HCT116 (cell line): Measurements from ENCODE around the gene HSPB7. TPM values are rescaled to one million over a fixed set of nuclear protein-coding genes. Genes with fewer than 3 reads are reported as not detected.

Experiments used
- ATAC-seq: fragments of 200-7000 bp; cut with Tn5 transposase; 2 replicates; pipeline ENCODE4 v1.9.1; 2020; ENCODE audit warnings: mild to moderate bottlenecking, moderate library complexity
- BruUV-seq: library from RNA; stranded (reverse); fragments of 400-500 nt; replicated peaks from 2 replicates; lab custom pipeline; 2021; lab: Mats Ljungman, UMichigan
- CTCF ChIA-PET: fragments of 300-600 bp; sonication (Branson Sonifier 250); formaldehyde crosslinking; loops from one replicate; lab custom pipeline; 2021; ENCODE audit warnings: antibody characterized with exemption; lab: Charles Lee
- POLR2A ChIA-PET: fragments of 300-600, 350-600 bp; sonication (Branson Sonifier 250); formaldehyde crosslinking; loops from one replicate; lab custom pipeline; 2021; ENCODE audit warnings: antibody characterized with exemption; lab: Charles Lee
- RAD21 ChIA-PET, 2 experiments: fragments of 300-600 bp; sonication (Branson Sonifier 250); formaldehyde crosslinking; loops; one replicate each; lab custom pipeline; 2023; ENCODE audit warnings: low total read pairs in 2 of 2; ENCODE audit not compliant: uncharacterized antibody in 2 of 2, unreplicated experiment in 2 of 2, low non-redundant PET in 1 of 2; lab: Charles Lee
- DNase-seq: peaks from one replicate; pipeline ENCODE4 v3.0.0-alpha.2; 2010; ENCODE audit warnings: low read depth, low spot score
- H2AFZ ChIP-seq: fragments of 200-600 bp; shearing (Covaris generic), sonication (generic); 2 replicates; pipeline ENCODE4 v1.6.1; 2017; ENCODE audit warnings: low read depth, mixed run types, mixed read lengths, antibody characterized with exemption, low read length; ENCODE audit not compliant: poor library complexity, severe bottlenecking
- H3K27ac ChIP-seq: 2 replicates; pipeline ENCODE4 v1.5.1; 2012; ENCODE audit warnings: low read depth, low read length
- H3K27me3 ChIP-seq: fragments of 200-600 bp; sonication (generic); 2 replicates; pipeline ENCODE4 v1.6.1; 2016; ENCODE audit warnings: mixed run types, low read length, mixed read lengths; ENCODE audit not compliant: insufficient read depth
- H3K36me3 ChIP-seq, 2 experiments: fragments of 200-500 bp in 1 of 2; fragments of 200-600 bp in 1 of 2; sonication (Bioruptor generic) in 1 of 2; sonication (generic) in 1 of 2; 2 replicates each; pipeline versions ENCODE4 v1.5.1 to v1.6.1; 2014 to 2016; ENCODE audit warnings: low read length in 2 of 2, inconsistent platforms in 1 of 2, mixed read lengths in 1 of 2, mixed run types in 1 of 2; ENCODE audit not compliant: insufficient read depth in 2 of 2, control insufficient read depth in 1 of 2
- H3K4me1 ChIP-seq, 2 experiments: fragments of 200-600 bp in 1 of 2; sonication (generic) in 1 of 2; 2 replicates each; pipeline versions ENCODE4 v1.5.1 to v1.6.1; 2012 to 2017; ENCODE audit warnings: low read length in 2 of 2, inconsistent platforms in 1 of 2, mild to moderate bottlenecking in 1 of 2, mixed read lengths in 1 of 2, mixed run types in 1 of 2, moderate library complexity in 1 of 2; ENCODE audit not compliant: insufficient read depth in 2 of 2, control insufficient read depth in 1 of 2
- H3K4me2 ChIP-seq: fragments of 200-600 bp; sonication (generic); 2 replicates; pipeline ENCODE4 v1.6.1; 2017; ENCODE audit warnings: mixed run types, low read length, mixed read lengths
- H3K4me3 ChIP-seq, 2 experiments: fragments of 200-600 bp in 1 of 2; sonication (generic) in 1 of 2; replicated peaks in 1 of 2; 2 replicates each; pipeline ENCODE4 v1.5.1; 2011 to 2016; ENCODE audit warnings: low read length in 2 of 2, control low read depth in 1 of 2, low read depth in 1 of 2, mild to moderate bottlenecking in 1 of 2, mixed read lengths in 1 of 2, mixed run types in 1 of 2
- H3K79me2 ChIP-seq: fragments of 200-600 bp; sonication (generic); 2 replicates; pipeline ENCODE4 v1.6.1; 2017; ENCODE audit warnings: mild to moderate bottlenecking, mixed run types, low read length, moderate library complexity, mixed read lengths; ENCODE audit not compliant: insufficient read depth
- H3K9ac ChIP-seq: fragments of 200-600 bp; sonication (generic); 2 replicates; pipeline ENCODE4 v1.6.1; 2016; ENCODE audit warnings: low read length, mixed read lengths
- H3K9me2 ChIP-seq: fragments of 200-600 bp; sonication (generic), shearing (Covaris generic); 2 replicates; pipeline ENCODE4 v1.6.1; 2017; ENCODE audit warnings: mixed run types, mild to moderate bottlenecking, moderate library complexity; ENCODE audit not compliant: insufficient read depth
- H3K9me3 ChIP-seq, 2 experiments: fragments of 200-500 bp in 1 of 2; fragments of 200-600 bp in 1 of 2; sonication (Bioruptor generic) in 1 of 2; sonication (generic) in 1 of 2; 2 replicates each; pipeline ENCODE4 v1.6.1; 2014 to 2017; ENCODE audit warnings: low read length in 2 of 2, mixed read lengths in 2 of 2, inconsistent platforms in 1 of 2, low read depth in 1 of 2, mild to moderate bottlenecking in 1 of 2, mixed run types in 1 of 2, moderate library complexity in 1 of 2; ENCODE audit not compliant: control insufficient read depth in 1 of 2, insufficient read depth in 1 of 2
- H4K20me1 ChIP-seq: fragments of 200-600 bp; sonication (generic), shearing (Covaris generic); 2 replicates; pipeline ENCODE4 v1.6.1; 2017; ENCODE audit warnings: mixed run types, mild to moderate bottlenecking, moderate library complexity; ENCODE audit not compliant: insufficient read depth
- ATF3 ChIP-seq: IDR thresholded peaks from 2 replicates; pipeline ENCODE4 v1.6.1; 2012
- CBX3 ChIP-seq: IDR thresholded peaks from 2 replicates; pipeline ENCODE4 v1.6.1; 2012; ENCODE audit warnings: low read depth
- CEBPB ChIP-seq: IDR thresholded peaks from 2 replicates; pipeline ENCODE4 v1.6.1; 2012; ENCODE audit warnings: low read depth
- EGR1 ChIP-seq: IDR thresholded peaks from 2 replicates; pipeline ENCODE4 v1.6.1; 2012; ENCODE audit warnings: low read depth
- ELF1 ChIP-seq: IDR thresholded peaks from 2 replicates; pipeline ENCODE4 v1.6.1; 2012; ENCODE audit warnings: low read depth, borderline replicate concordance
- EZH2 ChIP-seq: fragments of 200-600 bp; sonication (generic); IDR thresholded peaks from 2 replicates; pipeline ENCODE4 v1.6.1; 2017; ENCODE audit warnings: antibody characterized with exemption, mixed run types
- EZH2phosphoT487 ChIP-seq: fragments of 200-600 bp; IDR thresholded peaks from 2 replicates; pipeline ENCODE4 v1.6.1; 2018; ENCODE audit warnings: antibody characterized with exemption, borderline replicate concordance
- FOSL1 ChIP-seq: IDR thresholded peaks from 2 replicates; pipeline ENCODE4 v1.6.1; 2012; ENCODE audit warnings: low read depth
- POLR2A ChIP-seq: IDR thresholded peaks from 2 replicates; pipeline ENCODE4 v1.7.0; 2011; ENCODE audit warnings: borderline replicate concordance; ENCODE audit not compliant: insufficient read depth, insufficient read length; ENCODE audit errors: extremely low read depth
- POLR2AphosphoS5 ChIP-seq: IDR thresholded peaks from 2 replicates; pipeline ENCODE4 v1.6.1; 2011; ENCODE audit warnings: mild to moderate bottlenecking, low read depth, low read length, moderate library complexity
- RAD21 ChIP-seq: IDR thresholded peaks from 2 replicates; pipeline ENCODE4 v1.6.1; 2012; ENCODE audit warnings: low read depth, mild to moderate bottlenecking
- SP1 ChIP-seq: IDR thresholded peaks from 2 replicates; pipeline ENCODE4 v1.6.1; 2012; ENCODE audit warnings: low read depth
- SRF ChIP-seq: IDR thresholded peaks from 2 replicates; pipeline ENCODE4 v1.6.1; 2012; ENCODE audit warnings: low read depth
- TCF7L2 ChIP-seq: IDR thresholded peaks from 2 replicates; pipeline ENCODE4 v1.7.0; 2011; ENCODE audit warnings: borderline replicate concordance, inconsistent platforms; ENCODE audit not compliant: insufficient read depth, insufficient read length; ENCODE audit errors: extremely low read depth
- YY1 ChIP-seq: IDR thresholded peaks from 2 replicates; pipeline ENCODE4 v1.6.1; 2011; ENCODE audit warnings: low read length, low read depth, moderate library complexity, mild to moderate bottlenecking; ENCODE audit not compliant: insufficient replicate concordance; ENCODE audit errors: extremely low read depth
- ZFX ChIP-seq: fragments of 450-650 bp; IDR thresholded peaks from 2 replicates; pipeline ENCODE4 v1.6.1; 2017
- ZNF274 ChIP-seq: fragments of 200-500 bp; sonication (Bioruptor generic); IDR thresholded peaks from 2 replicates; pipeline ENCODE4 v1.6.1; 2014; ENCODE audit warnings: mild to moderate bottlenecking, low read depth, low read length, inconsistent platforms
- intact Hi-C: fragments of 100-400 bp; cut with micrococcal nuclease; formaldehyde crosslinking; loops from 2 replicates; pipeline ENCODE4 v1.10.0; 2022
- total RNA-seq: library from RNA; stranded (reverse); gene quantifications from one replicate; pipeline ENCODE4 v1.2.1, GENCODE V29; 2021; ENCODE audit not compliant: unreplicated experiment
- TF ChIP-seq, protein P1 (sequence below), 3 experiments: fragments of 200-600 bp in 1 of 3; sonication (generic) in 1 of 3; IDR thresholded peaks in 2 of 3; conservative IDR thresholded peaks in 1 of 3; 2 replicates each; pipeline ENCODE4 v1.5.1; 2012 to 2017; ENCODE audit warnings: low read depth in 2 of 3, low read length in 2 of 3, antibody characterized with exemption in 1 of 3, borderline replicate concordance in 1 of 3, control low read depth in 1 of 3, mild to moderate bottlenecking in 1 of 3, mixed read lengths in 1 of 3, mixed run types in 1 of 3, moderate library complexity in 1 of 3; ENCODE audit not compliant: insufficient read depth in 1 of 3
- TF ChIP-seq, protein P2 (sequence below): IDR thresholded peaks from 2 replicates; pipeline ENCODE4 v1.6.1; 2011; ENCODE audit warnings: mild to moderate bottlenecking, low read length, moderate library complexity; ENCODE audit not compliant: insufficient replicate concordance; ENCODE audit errors: extremely low read depth
- TF ChIP-seq, protein P3 (sequence below): IDR thresholded peaks from 2 replicates; pipeline ENCODE4 v1.6.1; 2012

HSPB7 gene
- total RNA-seq, 1 experiment from 2014 or later: 0.27 TPM

GRCh38 chr1:16023050-16023653 lies 5.3 kb upstream of the HSPB7 start:
- POLR2A ChIA-PET: no interaction called here
- Histone ChIP-seq H3K36me3 (no peaks in the 10 kb centered on the region), H3K9ac (no peak overlapping the region), H3K27me3 (no peaks in the 10 kb centered on the region), H3K27ac (no peak overlapping the region), H3K79me2 (no peaks in the 10 kb centered on the region), H3K9me2 (no peaks in the 10 kb centered on the region), H3K9me3 (no peaks in the 10 kb centered on the region), H3K4me1 (peaks cover 0 to 17% of the 10 kb centered on the region in 2 experiments; a peak in 3 of 4 replicates), H3K4me2 (no peak overlapping the region), H3K4me3 (no peak overlapping the region), H2AFZ (no peak overlapping the region), H4K20me1 (no peaks in the 10 kb centered on the region)
- RAD21 ChIA-PET: no interaction called here
- BruUV-seq: no TSS peak
- CTCF ChIA-PET: no interaction called here
- ATAC-seq: no peak
- no peak for DNase-seq
- TF ChIP-seq FOSL1 (no peak), POLR2AphosphoS5 (no peak), SRF (no peak), ZFX (no peak), ELF1 (no peak), ATF3 (no peak), CEBPB (no peak), CBX3 (no peak), EGR1 (no peak), EZH2phosphoT487 (no peak), EZH2 (no peak), TCF7L2 (no peak), RAD21 (no peak), YY1 (no peak), POLR2A (no peak), SP1 (no peak), ZNF274 (no peak)
- TF ChIP-seq, protein P1, sequence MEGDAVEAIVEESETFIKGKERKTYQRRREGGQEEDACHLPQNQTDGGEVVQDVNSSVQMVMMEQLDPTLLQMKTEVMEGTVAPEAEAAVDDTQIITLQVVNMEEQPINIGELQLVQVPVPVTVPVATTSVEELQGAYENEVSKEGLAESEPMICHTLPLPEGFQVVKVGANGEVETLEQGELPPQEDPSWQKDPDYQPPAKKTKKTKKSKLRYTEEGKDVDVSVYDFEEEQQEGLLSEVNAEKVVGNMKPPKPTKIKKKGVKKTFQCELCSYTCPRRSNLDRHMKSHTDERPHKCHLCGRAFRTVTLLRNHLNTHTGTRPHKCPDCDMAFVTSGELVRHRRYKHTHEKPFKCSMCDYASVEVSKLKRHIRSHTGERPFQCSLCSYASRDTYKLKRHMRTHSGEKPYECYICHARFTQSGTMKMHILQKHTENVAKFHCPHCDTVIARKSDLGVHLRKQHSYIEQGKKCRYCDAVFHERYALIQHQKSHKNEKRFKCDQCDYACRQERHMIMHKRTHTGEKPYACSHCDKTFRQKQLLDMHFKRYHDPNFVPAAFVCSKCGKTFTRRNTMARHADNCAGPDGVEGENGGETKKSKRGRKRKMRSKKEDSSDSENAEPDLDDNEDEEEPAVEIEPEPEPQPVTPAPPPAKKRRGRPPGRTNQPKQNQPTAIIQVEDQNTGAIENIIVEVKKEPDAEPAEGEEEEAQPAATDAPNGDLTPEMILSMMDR (IDR thresholded peaks at IDR 0.05 in 2 of 3, conservative IDR thresholded peaks at IDR 0.05 in 1 of 3; ENCODE audit: borderline replicate concordance in 1 of 3, insufficient read depth in 1 of 3, low read depth in 2 of 3, low read length in 2 of 3): no peak
- TF ChIP-seq, protein P2, sequence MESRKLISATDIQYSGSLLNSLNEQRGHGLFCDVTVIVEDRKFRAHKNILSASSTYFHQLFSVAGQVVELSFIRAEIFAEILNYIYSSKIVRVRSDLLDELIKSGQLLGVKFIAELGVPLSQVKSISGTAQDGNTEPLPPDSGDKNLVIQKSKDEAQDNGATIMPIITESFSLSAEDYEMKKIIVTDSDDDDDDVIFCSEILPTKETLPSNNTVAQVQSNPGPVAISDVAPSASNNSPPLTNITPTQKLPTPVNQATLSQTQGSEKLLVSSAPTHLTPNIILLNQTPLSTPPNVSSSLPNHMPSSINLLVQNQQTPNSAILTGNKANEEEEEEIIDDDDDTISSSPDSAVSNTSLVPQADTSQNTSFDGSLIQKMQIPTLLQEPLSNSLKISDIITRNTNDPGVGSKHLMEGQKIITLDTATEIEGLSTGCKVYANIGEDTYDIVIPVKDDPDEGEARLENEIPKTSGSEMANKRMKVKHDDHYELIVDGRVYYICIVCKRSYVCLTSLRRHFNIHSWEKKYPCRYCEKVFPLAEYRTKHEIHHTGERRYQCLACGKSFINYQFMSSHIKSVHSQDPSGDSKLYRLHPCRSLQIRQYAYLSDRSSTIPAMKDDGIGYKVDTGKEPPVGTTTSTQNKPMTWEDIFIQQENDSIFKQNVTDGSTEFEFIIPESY: no peak
- TF ChIP-seq, protein P3, sequence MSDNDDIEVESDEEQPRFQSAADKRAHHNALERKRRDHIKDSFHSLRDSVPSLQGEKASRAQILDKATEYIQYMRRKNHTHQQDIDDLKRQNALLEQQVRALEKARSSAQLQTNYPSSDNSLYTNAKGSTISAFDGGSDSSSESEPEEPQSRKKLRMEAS: no peak
- intact Hi-C loops: no loop called here
